Measurements from ENCODE around the gene PDLIM7.

PDLIM7 gene

GRCh38 chr5:177474846-177475562 is 22.4 kb downstream of the PDLIM7 start:
- DNase-seq: no peak

GRCh38 chr5:177474002-177474476 is 23.4 kb downstream of the PDLIM7 start:
- no peak for DNase-seq

DNA sequence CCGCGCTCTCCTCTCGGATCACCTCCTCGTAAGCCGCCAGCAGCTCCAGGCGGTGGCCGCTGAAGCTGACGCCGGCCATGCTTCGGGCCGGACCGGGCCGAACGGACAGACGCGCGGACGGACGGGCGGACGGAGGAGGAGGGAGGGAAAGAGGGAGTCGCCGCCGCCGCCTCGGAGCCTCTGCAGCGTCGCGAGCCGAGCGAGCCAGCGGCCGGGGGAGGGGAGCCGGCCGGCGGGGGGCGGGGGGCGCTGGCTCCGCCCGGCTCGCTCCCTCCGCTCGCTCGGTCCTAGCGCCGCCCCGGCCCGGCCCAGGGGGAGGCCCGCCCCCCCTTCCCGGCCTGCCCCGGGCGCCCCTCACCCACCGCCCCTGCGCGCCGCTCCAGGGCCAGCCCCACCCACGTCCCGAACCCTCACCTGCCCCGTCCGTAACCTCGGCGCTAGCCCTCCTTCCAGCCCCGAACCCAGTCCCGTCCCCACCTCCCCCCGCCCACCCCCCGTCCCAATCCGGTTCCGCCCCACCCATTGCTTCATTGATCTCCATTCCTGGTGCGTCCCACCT is 23.9 kb downstream of the PDLIM7 start, which contains the start of gene DBN1:
TSS of gene DBN1 (minus strand) at position 192 of the 559 bp plus-strand sequence. CDS start at position 79, 113 bp downstream.
- peak; percentile 77 for DNase-seq

- DNase-seq: peak; percentile 73
Measured at GRCh38 chr5:177472460-177473442, 24.7 kb downstream of the PDLIM7 start.

GRCh38 chr5:177471610-177472356 is 25.6 kb downstream of the PDLIM7 start:
- DNase-seq: no peak

DNA sequence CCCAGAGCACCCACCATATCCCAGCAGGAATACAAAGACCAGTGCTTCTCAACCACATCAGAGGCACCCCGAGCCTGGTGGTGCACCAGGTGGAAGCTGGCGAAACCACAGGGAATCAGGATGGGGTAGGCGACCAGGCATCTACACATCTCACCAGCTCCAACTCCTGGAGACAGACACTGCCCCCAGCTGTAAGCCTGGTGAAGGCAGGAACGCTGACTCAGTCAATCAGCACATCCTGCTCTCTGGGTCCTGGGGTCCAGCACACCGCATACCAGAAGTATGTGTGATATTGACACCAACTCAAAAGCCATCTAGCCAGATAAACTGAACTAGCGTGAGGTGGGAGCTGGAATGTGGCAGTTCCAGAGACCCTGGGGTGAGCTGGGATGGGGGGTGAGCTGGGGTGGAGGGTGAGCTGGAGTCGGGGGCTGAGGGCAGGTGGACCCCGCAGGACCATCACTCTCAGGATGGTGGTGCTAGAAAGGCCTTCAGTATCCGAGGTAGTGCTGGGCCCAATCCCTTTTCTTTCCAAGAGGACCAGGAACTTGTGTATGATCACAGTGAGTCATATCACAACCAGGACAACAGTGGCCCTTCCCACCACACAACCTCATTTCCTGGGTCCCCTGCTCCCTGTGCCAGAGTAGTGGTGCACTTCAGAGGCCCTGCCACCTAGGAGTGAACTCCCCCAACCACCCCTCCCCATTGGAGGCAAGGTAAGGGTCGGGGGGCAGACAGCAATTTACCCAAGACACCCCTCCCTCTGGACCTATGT is 26.5 kb downstream of the PDLIM7 start:
- no peak for DNase-seq

- no peak for DNase-seq
Measured at GRCh38 chr5:177469750-177470525, 27.5 kb downstream of the PDLIM7 start.

GRCh38 chr5:177468685-177469628 is 28.4 kb downstream of the PDLIM7 start:
- DNase-seq: no peak

DNA sequence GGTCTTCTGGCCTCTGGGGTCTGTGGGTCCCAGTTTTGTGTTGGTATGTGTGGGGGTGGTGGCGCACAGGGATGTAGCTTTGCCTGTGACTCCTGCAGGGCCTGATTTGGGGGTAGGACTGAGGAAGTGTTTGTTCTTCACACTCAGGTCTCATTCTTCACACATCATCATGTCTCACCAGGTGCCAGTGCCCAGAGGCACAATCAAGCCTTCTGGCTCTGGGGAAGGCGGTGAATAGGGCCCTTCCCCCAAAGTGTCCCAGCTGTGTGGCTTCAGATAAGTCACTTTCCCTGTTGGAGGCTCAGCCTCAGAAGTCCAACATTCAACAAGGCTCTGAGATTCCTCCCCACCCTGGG is 29.1 kb downstream of the PDLIM7 start:
- no peak for DNase-seq

- DNase-seq: no peak
Measured at GRCh38 chr5:177467436-177467835, 30.0 kb downstream of the PDLIM7 start.

- DNase-seq: no peak
Measured at GRCh38 chr5:177466861-177467260, 30.5 kb downstream of the PDLIM7 start.

- DNase-seq: no peak
Measured at GRCh38 chr5:177465044-177465443, 32.4 kb downstream of the PDLIM7 start.

DNA sequence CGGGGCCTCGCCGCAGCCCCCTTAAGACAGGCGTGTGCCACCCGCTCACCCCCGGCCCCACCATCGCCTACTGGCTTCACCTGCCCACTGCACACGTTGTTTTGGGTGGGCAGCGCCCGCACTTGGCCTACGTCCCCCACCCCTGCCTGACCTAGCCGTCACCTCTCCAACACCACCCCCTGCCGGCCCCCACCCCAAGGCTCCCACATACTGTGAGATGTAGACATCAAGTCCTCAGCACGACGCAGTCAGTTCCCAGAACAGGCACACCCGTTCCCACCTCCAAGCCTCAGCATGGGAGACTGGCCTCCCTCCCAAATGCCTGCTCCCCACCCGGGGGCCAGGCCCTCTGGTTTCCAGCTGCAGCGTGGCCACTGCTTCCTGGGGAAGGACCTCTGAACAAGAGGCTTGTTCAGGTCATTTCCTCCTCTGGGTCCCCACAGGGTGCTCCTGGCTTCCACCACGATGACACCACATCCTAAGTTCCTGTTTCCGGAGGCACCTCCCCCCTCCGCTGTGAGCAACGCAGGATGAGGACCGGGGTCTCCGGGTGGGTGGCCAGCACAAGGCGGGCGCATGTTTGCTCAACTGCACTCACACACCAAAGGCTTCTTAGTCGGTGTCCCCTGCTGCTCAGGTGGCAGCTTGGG is 35.3 kb downstream of the PDLIM7 start:
- DNase-seq: no peak

DNA sequence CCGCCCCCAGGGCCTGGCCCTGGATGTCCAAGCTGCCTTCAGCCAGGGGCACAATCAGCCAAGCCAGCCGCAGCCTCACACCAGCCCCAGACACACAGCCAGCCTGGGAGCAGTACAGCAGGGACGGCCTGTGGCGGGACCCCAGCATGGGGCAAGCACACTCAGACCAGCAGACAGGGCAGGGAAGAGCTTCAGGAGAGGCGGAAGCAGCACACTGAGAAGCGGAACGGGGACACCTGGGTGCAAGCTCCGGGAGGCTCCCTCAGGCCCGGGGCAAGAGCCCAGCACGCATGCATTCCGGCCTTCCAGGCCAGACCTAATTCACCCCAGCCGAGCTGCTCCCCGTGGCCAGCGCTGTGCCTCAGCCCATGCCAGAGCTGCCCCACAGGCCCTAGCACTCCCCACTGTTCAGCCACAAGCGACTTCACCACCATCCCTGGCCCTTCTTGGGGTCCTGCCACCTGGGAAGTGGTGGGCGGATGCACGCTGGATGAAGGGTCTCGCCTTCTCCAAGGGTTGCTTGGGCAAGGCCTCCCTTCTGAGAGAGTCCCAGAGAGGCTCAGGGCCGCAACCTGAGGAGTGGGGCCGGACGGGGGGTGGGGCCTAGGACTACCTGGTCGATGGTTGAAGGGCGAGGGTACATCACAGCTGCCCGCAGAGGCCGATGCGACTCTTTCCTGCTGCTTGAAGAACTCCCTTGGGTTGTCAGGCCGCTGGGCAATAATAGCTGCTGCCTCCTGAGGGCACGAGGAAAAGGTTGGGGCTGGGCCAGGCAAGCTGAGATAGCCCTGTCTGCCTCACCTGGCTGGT is 37.4 kb downstream of the PDLIM7 start:
- DNase-seq: no peak

DNA sequence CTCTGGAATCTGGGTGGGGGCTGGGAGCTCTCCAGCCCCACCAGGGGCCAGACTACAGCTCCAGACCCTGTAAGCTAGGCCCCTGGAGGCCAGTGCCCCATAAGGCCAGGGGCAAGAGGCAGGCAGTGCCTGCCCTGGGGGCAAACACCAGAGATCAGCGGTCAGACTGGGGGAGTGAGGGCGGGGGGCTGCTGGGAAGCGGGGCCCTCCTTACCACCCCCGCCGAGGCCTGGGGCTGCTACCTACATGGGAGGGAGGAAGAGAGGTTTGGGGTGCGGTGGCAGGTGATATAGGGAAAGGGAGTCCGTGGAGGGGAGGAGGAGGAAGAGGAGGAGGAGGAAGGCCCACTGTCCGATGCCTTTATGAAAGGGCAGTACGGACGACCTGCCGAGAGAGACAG is 38.0 kb downstream of the PDLIM7 start:
- DNase-seq: no peak

GRCh38 chr5:177458912-177459350 is 38.5 kb downstream of the PDLIM7 start:
- DNase-seq: no peak

DNA sequence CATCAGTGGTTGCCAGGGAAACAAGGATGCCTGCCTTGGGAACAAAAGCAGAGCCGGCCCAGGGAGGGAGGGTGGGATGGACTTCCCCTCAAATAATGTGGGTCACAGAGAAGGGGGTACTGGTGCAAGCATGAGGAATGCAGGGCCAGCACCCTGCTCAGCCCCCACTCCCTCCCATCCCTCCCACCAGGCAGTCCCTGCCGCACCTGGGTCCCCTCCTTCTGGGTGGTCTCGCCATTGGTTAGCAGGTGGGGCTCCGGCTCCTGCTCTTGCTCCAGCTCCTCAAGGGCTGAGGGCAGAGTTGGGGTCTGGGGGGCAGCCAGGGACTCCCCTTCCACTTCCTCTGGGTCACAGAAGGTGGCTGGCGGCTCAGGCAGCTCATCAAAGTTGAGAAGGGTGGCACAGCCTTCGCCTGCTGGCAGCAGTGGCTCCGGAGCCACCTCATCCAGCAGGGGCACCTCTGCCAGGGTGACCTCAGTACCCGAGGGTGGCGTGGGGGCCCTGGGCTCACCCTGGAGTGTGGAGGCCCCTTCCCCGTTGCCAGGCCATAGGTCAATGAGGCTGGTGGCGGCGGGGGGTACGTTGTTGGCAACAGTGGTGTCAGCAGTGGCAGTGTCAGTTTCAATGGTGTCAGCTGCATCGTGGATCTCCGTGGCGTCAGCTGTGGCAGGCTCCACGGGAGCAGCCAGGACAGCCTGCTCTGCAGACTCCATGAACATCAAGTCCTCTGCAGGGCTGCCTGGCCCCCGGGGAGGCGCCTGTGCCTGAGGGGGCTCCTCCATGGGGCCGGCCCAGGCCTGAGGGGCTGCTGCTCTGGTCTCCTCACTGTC is 39.3 kb downstream of the PDLIM7 start:
- no peak for DNase-seq
